ENCODE data around the gene ZNF217. TPM values are rescaled to one million over a fixed set of nuclear protein-coding genes. Genes with fewer than 3 reads are reported as not detected.

The ZNF217 gene
- total and polyA plus RNA-seq, 9 of the 15 experiments (the other 6 are each of a cell fraction or from before 2014, with no cell fraction given) = 3.0 to 41.8 (median 16.8) TPM

GRCh38 chr20:53608456-53609452 lies 15.1 kb upstream of the ZNF217 start (continued):
- TF ChIP-seq GATAD2B (IDR thresholded peaks at IDR 0.05; ENCODE audit: borderline replicate concordance) (peak; percentile 8; the same call in 1 of the 2 replicates), MIER1 (IDR thresholded peaks at IDR 0.05; ENCODE audit: low read depth) (no peak), ZNF143 (CRISPR knock-in tag; IDR thresholded peaks at IDR 0.05) (no peak), CCAR2 (IDR thresholded peaks at IDR 0.05; ENCODE audit: low read depth, low read length) (no peak), ARNT (IDR thresholded peaks at IDR 0.05) (no peak), MYC (IDR thresholded peaks at IDR 0.05; ENCODE audit: low read depth, low read length) (peak; percentile 81), MYC (CRISPR knock-in tag; IDR thresholded peaks at IDR 0.05; ENCODE audit: borderline replicate concordance, low read depth) (0 out of 2 replicates have a peak, but pooled peaks have one; percentile 72), ZNF785 (CRISPR knock-in tag; IDR thresholded peaks at IDR 0.05) (no peak), FOXP4 (CRISPR knock-in tag; IDR thresholded peaks at IDR 0.05; ENCODE audit: borderline replicate concordance) (no peak), NR4A1 (CRISPR knock-in tag; IDR thresholded peaks at IDR 0.05) (no peak), NR4A1 (tag; IDR thresholded peaks at IDR 0.05) (no peak; the same call in 1 of the 2 replicates), NFE2 (IDR thresholded peaks at IDR 0.05; ENCODE audit: low read depth) (no peak), RAD21 (CRISPR knock-in tag; conservative IDR thresholded peaks at IDR 0.05 in 1 of 2, IDR thresholded peaks at IDR 0.05 in 1 of 2) (no peak), MEIS2 (IDR thresholded peaks at IDR 0.05; ENCODE audit: partially characterized antibody) (no peak), MTF1 (CRISPR knock-in tag; IDR thresholded peaks at IDR 0.05; ENCODE audit: borderline replicate concordance) (no peak), ATF3 (IDR thresholded peaks at IDR 0.05) (0 out of 2 replicates have a peak, but pooled peaks have one; percentile 37), ATF3 (CRISPR knock-in tag; conservative IDR thresholded peaks at IDR 0.05) (no peak), ZBTB49 (CRISPR knock-in tag; IDR thresholded peaks at IDR 0.05; ENCODE audit: borderline replicate concordance) (no peak), SNIP1 (IDR thresholded peaks at IDR 0.05; ENCODE audit: low read depth) (no peak), DLX4 (CRISPR knock-in tag; IDR thresholded peaks at IDR 0.05) (no peak), ZNF23 (CRISPR knock-in tag; IDR thresholded peaks at IDR 0.05) (no peak), ZNF165 (CRISPR knock-in tag; IDR thresholded peaks at IDR 0.05; ENCODE audit: borderline replicate concordance) (no peak), ZNF696 (CRISPR knock-in tag; conservative IDR thresholded peaks at IDR 0.05) (no peak)
